Measurements from ENCODE around the gene KRTAP6-1. TPM values are rescaled to one million over a fixed set of nuclear protein-coding genes. Genes with fewer than 3 reads are reported as not detected.

The KRTAP6-1 gene
- total RNA-seq, 1 donor from 2014 or later, result not detected

DNA sequence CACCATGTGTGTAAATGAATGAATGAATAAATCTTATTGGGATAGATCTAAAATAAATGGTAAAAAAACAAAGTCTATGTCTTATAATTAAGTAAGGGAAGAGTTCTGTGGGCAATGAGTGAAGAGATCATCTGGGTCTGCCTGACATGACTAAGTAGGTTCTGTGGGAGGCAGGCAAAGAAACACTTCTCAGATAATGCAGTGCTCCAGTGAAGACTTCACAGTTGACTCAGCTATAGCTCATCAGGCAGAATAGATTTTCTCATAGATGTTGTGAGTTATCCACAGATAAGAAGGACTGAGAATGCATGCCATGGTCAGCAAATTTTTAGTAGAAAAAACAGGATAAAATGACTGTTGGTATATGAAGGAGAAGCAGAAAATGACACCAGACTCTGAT, 36.0 kb downstream of the KRTAP6-1 start:
- no peak for DNase-seq (ENCODE audit: low spot score)

GRCh38 chr21:30567617-30568016, 46.1 kb downstream of the KRTAP6-1 start:
- no peak for DNase-seq (ENCODE audit: low spot score)

- DNase-seq (ENCODE audit: low spot score), result no peak
Observed at GRCh38 chr21:30563630-30564029, 50.1 kb downstream of the KRTAP6-1 start.

Other genes with a start within 250 kb of the KRTAP6-1 start
- not detected for gene KRTAP13-2, start 241.7 kb downstream of the KRTAP6-1 start, total RNA-seq
- not detected for gene KRTAP13-1, start 217.9 kb downstream of the KRTAP6-1 start, total RNA-seq
- gene KRTAP13-3, start 188.0 kb downstream of the KRTAP6-1 start, total RNA-seq, result not detected
- not detected for gene KRTAP13-4, start 183.7 kb downstream of the KRTAP6-1 start, total RNA-seq
- not detected for gene KRTAP15-1, start 173.7 kb downstream of the KRTAP6-1 start, total RNA-seq
- not detected for gene KRTAP19-1, start 133.6 kb downstream of the KRTAP6-1 start, total RNA-seq
- not detected for gene KRTAP19-2, start 126.5 kb downstream of the KRTAP6-1 start, total RNA-seq
- not detected for gene KRTAP19-3, start 121.9 kb downstream of the KRTAP6-1 start, total RNA-seq
- not detected for gene KRTAP19-4, start 116.8 kb downstream of the KRTAP6-1 start, total RNA-seq
- gene KRTAP19-5, start 111.8 kb downstream of the KRTAP6-1 start, total RNA-seq, result not detected
- not detected for gene KRTAP19-6, start 72.1 kb downstream of the KRTAP6-1 start, total RNA-seq
- not detected for gene KRTAP19-7, start 52.6 kb downstream of the KRTAP6-1 start, total RNA-seq
- gene KRTAP22-2, start 23.5 kb downstream of the KRTAP6-1 start, total RNA-seq, result not detected
- gene KRTAP6-3, start 21.5 kb downstream of the KRTAP6-1 start, total RNA-seq, result not detected
- not detected for gene KRTAP6-2, start 15.0 kb downstream of the KRTAP6-1 start, total RNA-seq
- gene KRTAP22-1, start 12.8 kb downstream of the KRTAP6-1 start, total RNA-seq, result not detected
- not detected for gene KRTAP20-1, start 2.5 kb upstream of the KRTAP6-1 start, total RNA-seq
- not detected for gene KRTAP20-4, start 6.7 kb upstream of the KRTAP6-1 start, total RNA-seq
- not detected for gene KRTAP20-2, start 21.3 kb upstream of the KRTAP6-1 start, total RNA-seq
- gene KRTAP20-3, start 28.9 kb upstream of the KRTAP6-1 start, total RNA-seq, result not detected
- gene KRTAP21-3, start 104.8 kb upstream of the KRTAP6-1 start, total RNA-seq, result not detected
- not detected for gene KRTAP21-2, start 133.3 kb upstream of the KRTAP6-1 start, total RNA-seq
- gene KRTAP21-1, start 141.5 kb upstream of the KRTAP6-1 start, total RNA-seq, result not detected
- not detected for gene KRTAP8-1, start 199.3 kb upstream of the KRTAP6-1 start, total RNA-seq
- gene KRTAP7-1, start 215.8 kb upstream of the KRTAP6-1 start, total RNA-seq, result not detected